Fibroblast of lung (primary cell): ENCODE results near the gene LDLRAD4.

ENCODE experiments used
- EZH2 ChIP-seq: IDR thresholded peaks from 2 replicates; pipeline ENCODE4 v1.5.1; 2012; ENCODE audit warnings: low read length, control low read depth, mild to moderate bottlenecking; ENCODE audit errors: missing control alignments
- TF ChIP-seq, protein P1 (sequence below), 2 donors: IDR thresholded peaks in 1 of 2; conservative IDR thresholded peaks in 1 of 2; 1 replicate in 1 of 2; 2 replicates in 1 of 2; pipeline ENCODE4 v1.5.1; 2011 to 2012; ENCODE audit warnings: low read length in 2 of 2, control low read depth in 1 of 2, inconsistent platforms in 1 of 2, low read depth in 1 of 2, mild to moderate bottlenecking in 1 of 2

DNA sequence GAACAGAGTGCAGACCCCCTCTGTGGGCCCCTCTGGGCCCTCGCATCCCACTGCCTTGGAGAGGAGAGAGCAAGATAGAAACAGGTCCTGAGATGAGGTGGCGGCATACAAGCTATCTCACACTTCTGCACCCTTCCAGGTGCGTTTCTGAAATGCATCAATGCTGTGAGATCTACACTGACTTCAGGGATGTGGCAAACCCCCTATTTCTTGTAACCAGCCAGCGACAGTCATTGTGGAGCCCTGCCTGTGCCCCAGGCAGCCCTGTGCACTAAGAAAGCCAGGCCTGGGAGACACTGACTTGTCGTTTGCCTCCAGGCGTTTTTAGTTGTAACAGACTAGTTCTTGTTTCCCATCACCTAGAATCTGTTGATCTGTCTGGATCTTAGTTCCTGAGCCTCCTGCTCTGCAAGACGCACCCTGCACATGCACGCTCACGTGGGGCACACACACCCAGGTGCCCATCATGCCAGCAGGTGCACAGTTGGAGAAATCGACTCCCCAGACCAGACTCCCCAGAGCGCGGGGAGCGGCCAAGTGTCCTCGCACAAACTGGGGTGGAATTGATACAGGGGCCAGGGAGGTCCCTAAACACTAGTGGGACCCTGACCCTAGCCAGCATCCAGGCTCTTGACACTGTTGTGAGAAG lies 269.8 kb downstream of the LDLRAD4 start:
- TF ChIP-seq, protein P1, sequence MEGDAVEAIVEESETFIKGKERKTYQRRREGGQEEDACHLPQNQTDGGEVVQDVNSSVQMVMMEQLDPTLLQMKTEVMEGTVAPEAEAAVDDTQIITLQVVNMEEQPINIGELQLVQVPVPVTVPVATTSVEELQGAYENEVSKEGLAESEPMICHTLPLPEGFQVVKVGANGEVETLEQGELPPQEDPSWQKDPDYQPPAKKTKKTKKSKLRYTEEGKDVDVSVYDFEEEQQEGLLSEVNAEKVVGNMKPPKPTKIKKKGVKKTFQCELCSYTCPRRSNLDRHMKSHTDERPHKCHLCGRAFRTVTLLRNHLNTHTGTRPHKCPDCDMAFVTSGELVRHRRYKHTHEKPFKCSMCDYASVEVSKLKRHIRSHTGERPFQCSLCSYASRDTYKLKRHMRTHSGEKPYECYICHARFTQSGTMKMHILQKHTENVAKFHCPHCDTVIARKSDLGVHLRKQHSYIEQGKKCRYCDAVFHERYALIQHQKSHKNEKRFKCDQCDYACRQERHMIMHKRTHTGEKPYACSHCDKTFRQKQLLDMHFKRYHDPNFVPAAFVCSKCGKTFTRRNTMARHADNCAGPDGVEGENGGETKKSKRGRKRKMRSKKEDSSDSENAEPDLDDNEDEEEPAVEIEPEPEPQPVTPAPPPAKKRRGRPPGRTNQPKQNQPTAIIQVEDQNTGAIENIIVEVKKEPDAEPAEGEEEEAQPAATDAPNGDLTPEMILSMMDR (conservative IDR thresholded peaks at IDR 0.05 in 1 of 2, IDR thresholded peaks at IDR 0.05 in 1 of 2; ENCODE audit: low read depth in 1 of 2, low read length in 2 of 2) = no peak
- no peak for TF ChIP-seq EZH2
